Cortex of kidney (tissue), 1 donor: ENCODE results near the gene HDAC4.

ENCODE experiments used
- DNase-seq: peaks from one replicate; lab custom pipeline; 2025; lab: John Stamatoyannopoulos, UW

HDAC4 gene

DNA sequence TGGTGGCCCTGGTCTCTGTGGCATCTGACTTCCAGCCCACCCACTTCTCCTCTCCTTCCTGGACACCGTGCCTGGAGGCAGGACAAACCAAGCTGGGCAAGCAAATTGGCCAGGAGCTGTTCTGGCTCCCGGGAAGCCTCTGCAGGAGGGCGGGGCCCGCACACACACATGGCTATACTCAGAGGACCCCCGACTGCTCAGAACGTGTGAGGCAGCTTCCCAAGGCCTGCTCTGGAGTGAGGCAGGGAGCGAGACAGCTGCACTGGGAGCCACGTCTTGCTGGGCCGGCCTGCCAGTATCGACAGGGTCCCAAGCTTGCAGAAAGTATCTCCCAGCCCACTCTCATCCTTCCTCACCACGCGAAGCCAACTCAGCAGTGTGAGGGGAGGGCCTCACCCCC, 295.6 kb downstream of the HDAC4 start:
- DNase-seq: no peak

GRCh38 chr2:239104800-239105199, 296.0 kb downstream of the HDAC4 start:
- no peak for DNase-seq

GRCh38 chr2:239103125-239104098, 297.4 kb downstream of the HDAC4 start:
- no peak for DNase-seq

GRCh38 chr2:239102266-239102665, 298.6 kb downstream of the HDAC4 start:
- DNase-seq: no peak

DNA sequence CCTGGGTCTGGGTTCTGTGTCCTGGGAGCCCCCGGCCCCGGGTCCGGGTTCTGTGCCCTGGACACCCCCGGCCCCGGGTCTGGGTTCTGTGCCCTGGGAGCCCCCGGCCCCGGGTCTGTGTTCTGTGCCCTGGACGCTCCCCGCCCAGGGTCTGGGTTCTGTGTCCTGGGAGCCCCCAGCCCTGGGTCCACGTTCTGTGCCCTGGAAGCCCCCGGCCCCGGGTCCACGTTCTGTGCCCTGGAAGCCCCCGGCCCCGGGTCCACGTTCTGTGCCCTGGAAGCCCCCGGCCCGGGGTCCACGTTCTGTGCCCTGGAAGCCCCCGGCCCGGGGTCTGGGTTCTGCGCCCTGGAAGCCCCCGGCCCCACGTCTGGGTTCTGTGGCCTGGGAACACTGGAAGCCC, 299.0 kb downstream of the HDAC4 start:
- no peak for DNase-seq

- DNase-seq: no peak
Measured at GRCh38 chr2:239101071-239101470, 299.7 kb downstream of the HDAC4 start.

GRCh38 chr2:239099474-239099873, 301.3 kb downstream of the HDAC4 start:
- DNase-seq: no peak

GRCh38 chr2:239098288-239098970, 302.4 kb downstream of the HDAC4 start:
- no peak for DNase-seq

DNA sequence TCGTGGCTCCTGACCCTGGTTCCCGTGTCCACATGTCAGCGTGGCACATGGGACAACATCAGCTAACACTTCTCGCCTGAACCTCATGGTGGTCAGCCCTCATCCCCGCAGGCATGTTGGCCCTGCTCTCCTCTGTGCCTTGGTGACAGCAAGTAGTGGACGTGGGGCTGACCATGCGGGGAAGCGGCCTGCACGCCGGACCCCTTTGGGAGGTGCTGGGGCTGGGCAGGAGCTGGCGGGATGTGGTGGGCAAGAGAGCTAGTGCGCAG, 303.5 kb downstream of the HDAC4 start:
- no peak for DNase-seq

GRCh38 chr2:239096676-239097427, 304.0 kb downstream of the HDAC4 start:
- DNase-seq: no peak

GRCh38 chr2:239095460-239096081, 305.2 kb downstream of the HDAC4 start:
- DNase-seq: no peak

GRCh38 chr2:239094867-239095266, 306.0 kb downstream of the HDAC4 start:
- no peak for DNase-seq

DNA sequence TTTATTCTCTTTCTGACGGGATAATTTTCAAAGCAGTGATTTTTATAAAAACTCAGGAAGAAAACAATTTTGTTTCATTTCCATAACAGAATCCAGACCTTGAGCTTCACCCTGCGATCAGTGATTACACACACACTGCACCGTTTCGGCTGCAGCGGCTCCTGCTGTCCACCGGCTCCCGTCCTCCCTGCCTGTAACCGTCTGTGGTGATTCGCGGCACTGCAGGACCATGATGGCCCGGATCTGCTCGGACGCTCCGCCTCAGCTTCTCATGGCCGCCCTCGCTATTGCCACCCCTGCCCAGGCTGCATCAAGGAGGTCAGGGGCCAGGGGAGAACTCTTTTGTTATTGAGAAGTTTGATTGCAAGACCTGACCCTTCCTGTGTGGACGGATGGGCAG, 306.9 kb downstream of the HDAC4 start:
- no peak for DNase-seq

DNA sequence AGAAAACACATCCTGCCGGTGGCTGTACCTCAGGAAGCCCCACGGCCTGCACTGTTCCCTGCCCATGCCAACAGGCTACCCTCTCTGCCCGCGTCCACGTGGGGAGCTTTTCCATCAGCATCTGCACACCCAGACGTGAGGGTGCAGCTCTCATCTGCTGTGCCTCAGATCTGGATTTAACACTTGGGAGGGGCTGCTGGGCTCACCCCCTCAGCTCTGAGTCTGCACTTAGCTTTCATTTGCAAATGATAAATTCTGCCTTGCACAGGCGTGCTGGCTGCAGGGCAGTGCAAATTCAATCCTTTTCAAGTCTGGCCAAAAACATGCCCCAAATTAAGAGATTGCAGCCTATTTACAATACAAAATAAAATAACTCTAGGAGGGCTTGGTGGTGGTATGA, 307.3 kb downstream of the HDAC4 start:
- no peak for DNase-seq

DNA sequence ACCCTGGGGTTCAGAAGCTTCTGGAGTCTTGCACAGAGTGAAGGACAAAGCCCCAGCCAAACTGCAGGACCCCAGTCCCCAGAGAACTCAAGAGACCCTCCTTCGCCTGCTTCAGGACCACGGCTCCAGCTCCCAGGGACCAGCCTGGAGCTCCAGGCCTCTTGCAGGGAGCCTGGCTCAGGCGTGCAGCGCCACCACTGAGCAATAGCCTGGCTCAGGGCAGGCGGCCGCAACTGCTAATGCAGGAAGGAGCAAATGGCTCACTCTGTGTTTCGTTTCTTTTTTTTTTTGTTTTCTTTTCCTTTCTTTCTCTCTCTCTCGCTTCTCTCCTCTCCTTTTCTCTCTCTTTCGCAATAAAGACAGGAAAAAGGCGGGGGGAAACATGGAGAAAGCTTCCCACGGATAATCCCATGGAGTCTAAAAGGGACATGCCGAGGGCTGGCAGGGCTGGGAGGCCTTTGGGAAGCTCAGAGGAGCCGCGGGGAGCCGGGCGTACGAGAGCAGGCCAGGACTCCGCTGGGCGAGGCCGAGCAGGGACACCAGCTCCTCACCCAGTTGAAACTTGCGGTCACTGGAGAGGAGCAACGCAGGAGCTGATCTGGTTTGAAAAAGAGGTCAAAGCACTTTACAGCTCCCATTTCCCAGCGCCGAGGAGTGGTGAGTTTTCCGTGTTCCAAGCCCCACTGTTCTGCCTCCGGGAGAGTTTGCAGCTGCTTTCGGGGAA, 308.1 kb downstream of the HDAC4 start:
- DNase-seq: no peak

- DNase-seq: no peak
Measured at GRCh38 chr2:239089884-239090283, 310.9 kb downstream of the HDAC4 start.

DNA sequence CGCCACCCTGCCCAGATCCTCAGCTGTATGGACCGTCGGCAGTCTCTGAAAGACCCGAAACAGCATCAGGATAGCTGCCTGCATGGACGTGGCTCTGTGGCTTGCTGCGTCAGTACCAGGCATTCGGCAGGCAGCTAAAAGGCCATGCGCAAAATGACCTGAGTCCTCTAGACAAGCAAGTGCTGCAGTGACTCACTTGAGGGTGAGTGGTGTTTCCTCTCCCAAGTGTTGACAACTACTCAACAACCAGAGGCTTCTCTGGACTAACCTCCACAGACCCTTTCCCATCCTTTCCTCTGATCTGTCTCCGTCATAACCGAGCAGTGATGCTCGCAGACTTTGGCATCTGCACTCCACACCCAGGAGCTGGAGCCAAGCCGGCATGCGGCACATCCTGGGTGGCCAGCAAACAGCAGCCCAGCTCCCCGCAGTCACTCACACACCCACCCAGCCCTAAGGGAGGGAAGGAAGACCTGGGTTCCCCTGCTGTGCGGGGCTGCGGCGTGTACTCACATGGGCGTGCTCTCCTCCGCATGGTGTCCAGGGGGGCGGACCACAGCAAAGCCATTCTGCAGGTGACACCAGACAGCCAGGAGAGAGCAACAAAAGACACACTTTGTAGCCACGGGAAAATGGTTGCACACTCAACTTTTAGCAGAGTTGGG, 313.6 kb downstream of the HDAC4 start:
- DNase-seq: no peak

DNA sequence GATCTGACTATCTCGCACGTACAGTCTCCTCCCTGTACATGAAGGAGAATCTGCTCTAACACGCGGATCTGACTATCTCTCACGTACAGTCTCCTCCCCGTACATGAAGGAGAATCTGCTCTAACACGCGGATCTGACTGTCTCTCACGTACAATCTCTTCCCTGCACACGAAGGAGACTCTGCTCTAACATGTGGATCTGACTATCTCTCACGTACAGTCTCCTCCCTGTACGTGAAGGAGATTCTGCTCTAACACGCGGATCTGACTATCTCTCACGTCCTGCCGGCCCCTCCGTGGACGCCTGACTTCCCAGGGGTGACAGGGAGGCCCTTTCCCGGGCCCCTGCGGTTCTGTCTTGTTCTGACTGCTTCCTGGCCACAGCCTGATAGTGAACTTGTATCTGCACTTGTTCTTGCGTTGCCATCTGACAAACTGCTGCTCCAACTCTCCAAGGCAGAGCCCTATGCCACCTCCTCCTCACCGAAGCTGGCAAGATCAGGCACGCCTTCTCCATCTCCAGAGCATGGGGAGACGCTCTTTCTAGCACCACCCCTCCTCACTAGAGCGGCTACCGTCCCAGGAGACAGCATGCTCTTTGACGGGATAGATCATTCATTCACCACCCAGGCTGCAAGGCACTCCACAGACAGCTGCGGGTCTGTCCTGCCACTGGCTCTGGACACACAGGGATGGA, 314.3 kb downstream of the HDAC4 start:
- no peak for DNase-seq

- DNase-seq: no peak
Measured at GRCh38 chr2:239085201-239085992, 315.4 kb downstream of the HDAC4 start.

- DNase-seq: no peak
Measured at GRCh38 chr2:239084007-239084406, 316.8 kb downstream of the HDAC4 start.
